ENCODE results near the gene GATAD2A. TPM values are rescaled to one million over a fixed set of nuclear protein-coding genes. Genes with fewer than 3 reads are reported as not detected.
A peak's percentile ranks its signal among the peaks of the same experiment; 100 is the strongest.

GATAD2A gene
- total and polyA plus RNA-seq, 2 of the 8 experiments (the other 6 are each of a cell fraction or from before 2014, with no cell fraction given) = 38.4 to 205 TPM

DNA sequence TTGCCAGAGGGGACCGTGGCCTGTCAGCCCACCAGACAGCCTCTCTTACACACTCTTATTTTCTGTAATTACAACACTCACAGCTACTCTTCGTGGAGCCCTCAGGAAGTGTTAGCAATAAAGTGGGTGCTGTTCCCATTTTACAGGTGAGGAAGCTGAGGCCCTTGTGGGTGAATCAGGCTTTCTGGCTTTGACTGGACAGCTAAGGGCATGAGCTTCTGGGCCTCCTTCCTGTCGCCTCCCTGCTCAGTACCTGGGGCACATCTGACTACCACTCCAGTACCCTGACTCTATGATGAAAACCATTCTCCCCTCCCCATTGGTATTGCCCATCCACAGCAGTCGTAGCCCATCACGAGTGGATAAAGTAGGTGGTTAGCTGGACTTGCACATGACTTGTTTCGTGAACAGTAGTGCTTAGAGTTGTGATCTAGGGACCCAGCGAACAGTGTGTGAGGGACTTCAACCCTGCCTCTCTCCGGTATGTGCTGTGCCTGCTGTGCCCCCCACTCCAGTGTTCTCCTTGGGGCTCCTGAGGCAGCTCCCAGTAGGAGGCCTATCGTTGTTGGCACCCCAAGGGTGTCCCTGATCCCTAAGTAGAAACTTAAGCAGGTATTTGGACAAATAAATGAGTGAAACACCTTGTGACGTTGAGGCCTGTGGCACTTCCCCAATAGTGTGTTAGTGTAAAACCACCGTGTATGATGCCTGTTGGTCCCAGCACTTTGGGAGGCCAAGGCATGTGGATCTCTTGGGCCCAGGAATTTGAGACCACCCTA is 38.6 kb downstream of the GATAD2A start:
- Histone ChIP-seq H4K91ac (replicated peaks; ENCODE audit: insufficient read length, low read length) (no peak overlapping the region), H3K9me3 (ENCODE audit: insufficient read depth in 2 of 2, low read depth in 1 of 2, low read length in 1 of 2) (no peaks in the 10 kb centered on the region), H3K14ac (ENCODE audit: insufficient read length) (no peak overlapping the region), H4K20me1 (replicated peaks in 1 of 2; ENCODE audit: control insufficient read depth in 1 of 2, insufficient read depth in 2 of 2, low read length in 2 of 2) (peaks cover 30 to 45% of the 10 kb centered on the region in 2 experiments), H2BK5ac (ENCODE audit: low read depth, low read length) (peak overlapping the region; percentile 81), H2BK15ac (ENCODE audit: low read length) (no peak overlapping the region), H4K5ac (ENCODE audit: insufficient read length, low read depth, low read length) (no peak overlapping the region), H3K4ac (replicated peaks; ENCODE audit: insufficient read length, low read depth, low read length) (no peak overlapping the region), H3K27me3 (replicated peaks in 1 of 4; ENCODE audit: control insufficient read depth in 3 of 4, extremely low read depth in 1 of 4, insufficient read depth in 3 of 4, low read length in 3 of 4) (no peaks in the 10 kb centered on the region), H2AFZ (ENCODE audit: low read length) (no peak overlapping the region), H3K23me2 (ENCODE audit: low read depth, low read length) (no peaks in the 10 kb centered on the region; the same call in 1 of the 2 replicates), H3K36me3 (ENCODE audit: control insufficient read depth in 2 of 4, insufficient read depth in 4 of 4, low read length in 3 of 4) (no peaks in the 10 kb centered on the region), H3K9ac (replicated peaks in 1 of 4; ENCODE audit: extremely low read depth in 1 of 4, low read depth in 3 of 4, low read length in 3 of 4) (no peak overlapping the region), H2BK20ac (ENCODE audit: low read length) (no peak overlapping the region), H3K79me1 (ENCODE audit: low read depth, low read length) (peaks cover 39% of the 10 kb centered on the region), H3K4me1 (replicated peaks in 1 of 4; ENCODE audit: control insufficient read depth in 3 of 4, insufficient read depth in 4 of 4, low read length in 3 of 4) (peaks cover 7 to 18% (median 10%) of the 10 kb centered on the region in 4 experiments; a peak in 6 of 7 replicates), H2BK120ac (replicated peaks; ENCODE audit: low read depth, low read length) (no peak overlapping the region), H4K8ac (ENCODE audit: extremely low read depth, insufficient read depth, low read length) (no peak overlapping the region), H3K4me3 (ENCODE audit: extremely low read depth in 1 of 4, insufficient read depth in 2 of 4, low read depth in 3 of 4, low read length in 4 of 4) (no peak overlapping the region), H3K27ac (ENCODE audit: low read depth, low read length) (0 out of 2 replicates have a peak overlapping the region, but pooled peaks have one; percentile 11), H3K79me2 (ENCODE audit: control insufficient read depth in 1 of 2, insufficient read depth in 2 of 2, low read length in 2 of 2) (peaks cover 45 to 96% of the 10 kb centered on the region in 2 experiments), H3K18ac (ENCODE audit: extremely low read depth, low read length) (no peak overlapping the region), H3K4me2 (ENCODE audit: insufficient read depth in 1 of 2, low read depth in 2 of 2, low read length in 2 of 2) (no peak overlapping the region), H2BK12ac (ENCODE audit: low read depth, low read length) (no peak overlapping the region), H3K56ac (replicated peaks; ENCODE audit: insufficient read length, low read depth, low read length) (no peak overlapping the region), H2AK5ac (ENCODE audit: low read depth, low read length) (no peak overlapping the region; the same call in 1 of the 2 replicates), H3K23ac (ENCODE audit: insufficient read length) (no peak overlapping the region)
- FAIRE-seq (no peak), DNase-seq (ENCODE audit: low read depth in 1 of 2, low spot score in 2 of 2) (no peak)
- ChIA-PET CTCF (ENCODE audit: partially characterized antibody) (interaction anchor here (0.7 to 2.2 kb wide), 6 partner anchors 12 to 77 kb away, joined by 3 to 7 read pairs (median 3); no protein-coding TSS in a partner anchor), POLR2A (ENCODE audit: partially characterized antibody) (interaction anchor here (0.7 to 1.4 kb wide), 3 partner anchors 15 to 143 kb away, joined by 3 to 4 read pairs (median 4); no protein-coding TSS in a partner anchor)
- 86% methylated on average over 11 of the region's 11 CpGs; no CpG with 5 or more reads in 1 of the 2 experiments for whole genome bisulfite sequencing, 2 experiments (ENCODE audit: extremely low coverage in 1 of 2, insufficient coverage in 1 of 2, insufficient read length in 1 of 2, insufficient replicate concordance in 2 of 2, low coverage in 1 of 2, low lambda C conversion rate in 2 of 2, missing lambda C conversion rate in 1 of 2)
- TF ChIP-seq SP1 (IDR thresholded peaks at IDR 0.05; ENCODE audit: low read depth, low read length) (no peak), RBBP5 (IDR thresholded peaks at IDR 0.05; ENCODE audit: borderline replicate concordance, low read depth, low read length) (no peak), TAF1 (IDR thresholded peaks at IDR 0.05; ENCODE audit: low read depth, low read length) (no peak), KDM1A (IDR thresholded peaks at IDR 0.05; ENCODE audit: borderline replicate concordance, low read length) (peak; percentile 69; the same call in 1 of the 2 replicates), YY1 (IDR thresholded peaks at IDR 0.05; ENCODE audit: low read depth, low read length) (no peak), POLR2A (IDR thresholded peaks at IDR 0.05; ENCODE audit: control extremely low read depth in 1 of 2, low read depth in 2 of 2, low read length in 2 of 2) (peak in 1 of 2 experiments; percentile 22; a peak in 1 of 3 replicates), EZH2 (IDR thresholded peaks at IDR 0.05; ENCODE audit: low read depth, low read length, severe bottlenecking) (no peak), CBX5 (IDR thresholded peaks at IDR 0.05; ENCODE audit: low read depth, low read length) (no peak), SRF (IDR thresholded peaks at IDR 0.05; ENCODE audit: low read depth, low read length) (no peak)
- TF ChIP-seq, protein P1, sequence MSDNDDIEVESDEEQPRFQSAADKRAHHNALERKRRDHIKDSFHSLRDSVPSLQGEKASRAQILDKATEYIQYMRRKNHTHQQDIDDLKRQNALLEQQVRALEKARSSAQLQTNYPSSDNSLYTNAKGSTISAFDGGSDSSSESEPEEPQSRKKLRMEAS (IDR thresholded peaks at IDR 0.05) = no peak

Measured in H1 (cell line).